ENCODE measurements around the gene SEMA6A. TPM values are rescaled to one million over a fixed set of nuclear protein-coding genes. Genes with fewer than 3 reads are reported as not detected.
"Not testable (repeated sequence)": the region's sequence is repeated elsewhere in the genome, so short reads cannot be mapped to it uniquely, and the experiment has no call there.

Gene SEMA6A
- total RNA-seq, 2 donors from 2014 or later, result 79.6 to 328 TPM

- no peaks in the 10 kb centered on the region for H3K36me3 ChIP-seq (ENCODE audit: control insufficient read depth, insufficient read depth, low read length)
- no peaks in the 10 kb centered on the region for H3K9me3 ChIP-seq (ENCODE audit: control insufficient read depth, low read length)
- peaks cover 24% of the 10 kb centered on the region for H3K4me1 ChIP-seq (ENCODE audit: control insufficient read depth, insufficient read depth, low read length)
- H3K27me3 Mint-ChIP-seq (ENCODE audit: insufficient read depth), result no peaks in the 10 kb centered on the region
- H3K27ac Mint-ChIP-seq, result no peak overlapping the region
- H3K9ac ChIP-seq (ENCODE audit: extremely low read depth, low read length, poor library complexity, severe bottlenecking), result no peak overlapping the region
- no peak overlapping the region for H3K4me3 ChIP-seq (ENCODE audit: low read length)
- TF ChIP-seq CTCF (conservative IDR thresholded peaks at IDR 0.05), result no peak
- no peak overlapping the region for H3K27ac ChIP-seq (ENCODE audit: low read depth, low read length)
- 94 to 95% methylated on average over 2 to 3 of the region's 3 CpGs for WGBS, 2 experiments (ENCODE audit: insufficient coverage in 1 of 2, insufficient read length in 1 of 2)
- no peaks in the 10 kb centered on the region for H3K9me3 Mint-ChIP-seq
- no peak for DNase-seq
- H3K4me1 Mint-ChIP-seq, result peaks cover 81% of the 10 kb centered on the region
- no peaks in the 10 kb centered on the region for H3K27me3 ChIP-seq (ENCODE audit: control insufficient read depth, insufficient read depth, low read length, poor library complexity, severe bottlenecking)
- no peak overlapping the region for H3K4me3 Mint-ChIP-seq
- no peaks in the 10 kb centered on the region for H3K36me3 Mint-ChIP-seq (ENCODE audit: low read depth)
These were observed 50.3 kb downstream of the SEMA6A start for GRCh38 chr5:116524051-116524904.

GRCh38 chr5:116523182-116523581 is 51.4 kb downstream of the SEMA6A start:
- H3K4me3 Mint-ChIP-seq; H3K4me3 ChIP-seq (ENCODE audit: low read length); H3K9ac ChIP-seq (ENCODE audit: extremely low read depth, low read length, poor library complexity, severe bottlenecking); H3K36me3 ChIP-seq (ENCODE audit: control insufficient read depth, insufficient read depth, low read length); H3K36me3 Mint-ChIP-seq (ENCODE audit: low read depth); H3K9me3 ChIP-seq (ENCODE audit: control insufficient read depth, low read length); H3K9me3 Mint-ChIP-seq; H3K27ac Mint-ChIP-seq; H3K27me3 ChIP-seq (ENCODE audit: control insufficient read depth, insufficient read depth, low read length, poor library complexity, severe bottlenecking); H3K27ac ChIP-seq (ENCODE audit: low read depth, low read length); H3K27me3 Mint-ChIP-seq (ENCODE audit: insufficient read depth); DNase-seq: not testable (repeated sequence)
- H3K4me1 ChIP-seq (ENCODE audit: control insufficient read depth, insufficient read depth, low read length), result peaks cover 13% of the 10 kb centered on the region
- peaks cover 81% of the 10 kb centered on the region for H3K4me1 Mint-ChIP-seq
- 86 to 93% methylated on average over 9 to 11 of the region's 11 CpGs for WGBS, 2 experiments (ENCODE audit: insufficient coverage in 1 of 2, insufficient read length in 1 of 2)

GRCh38 chr5:116522356-116523136 is 52.1 kb downstream of the SEMA6A start:
- no peaks in the 10 kb centered on the region for H3K9me3 Mint-ChIP-seq
- peaks cover 81% of the 10 kb centered on the region for H3K4me1 Mint-ChIP-seq
- 92 to 97% methylated on average over 8 to 9 of the region's 9 CpGs for WGBS, 2 experiments (ENCODE audit: insufficient coverage in 1 of 2, insufficient read length in 1 of 2)
- no peaks in the 10 kb centered on the region for H3K36me3 ChIP-seq (ENCODE audit: control insufficient read depth, insufficient read depth, low read length)
- no peak for TF ChIP-seq CTCF (conservative IDR thresholded peaks at IDR 0.05)
- H3K9me3 ChIP-seq (ENCODE audit: control insufficient read depth, low read length), result no peaks in the 10 kb centered on the region
- no peak overlapping the region for H3K27ac Mint-ChIP-seq
- peaks cover 9% of the 10 kb centered on the region for H3K4me1 ChIP-seq (ENCODE audit: control insufficient read depth, insufficient read depth, low read length)
- no peak overlapping the region for H3K9ac ChIP-seq (ENCODE audit: extremely low read depth, low read length, poor library complexity, severe bottlenecking)
- no peaks in the 10 kb centered on the region for H3K27me3 Mint-ChIP-seq (ENCODE audit: insufficient read depth)
- H3K36me3 Mint-ChIP-seq (ENCODE audit: low read depth), result no peaks in the 10 kb centered on the region
- H3K27me3 ChIP-seq (ENCODE audit: control insufficient read depth, insufficient read depth, low read length, poor library complexity, severe bottlenecking), result no peaks in the 10 kb centered on the region
- no peak overlapping the region for H3K4me3 Mint-ChIP-seq
- H3K27ac ChIP-seq (ENCODE audit: low read depth, low read length), result no peak overlapping the region
- H3K4me3 ChIP-seq (ENCODE audit: low read length), result no peak overlapping the region
- DNase-seq, result no peak
